CD14-positive monocyte (primary cell): ENCODE data around the gene CDCA8. TPM values are rescaled to one million over a fixed set of nuclear protein-coding genes. Genes with fewer than 3 reads are reported as not detected.

Experiments used
- DNase-seq, 3 donors: peaks; one replicate each; pipeline ENCODE4 v3.0.0-alpha.2; 2011 to 2022
- H2AFZ ChIP-seq: 2 replicates; pipeline ENCODE4 v1.6.0; 2012; ENCODE audit warnings: mild to moderate bottlenecking, low read depth, low read length, inconsistent platforms; ENCODE audit not compliant: insufficient read depth, poor library complexity, severe bottlenecking
- H3K27ac ChIP-seq, 2 donors: 1 replicate in 1 of 2; 2 replicates in 1 of 2; pipeline ENCODE4 v1.5.1; 2012 to 2013; ENCODE audit warnings: low read length in 2 of 2, control low read depth in 1 of 2, inconsistent platforms in 1 of 2, low read depth in 1 of 2, mild to moderate bottlenecking in 1 of 2
- H3K27me3 ChIP-seq, 2 donors: one replicate each; pipeline versions ENCODE4 v1.6.0 to v1.6.1; 2011 to 2013; ENCODE audit warnings: low read length in 2 of 2; ENCODE audit not compliant: control insufficient read depth in 2 of 2, insufficient read depth in 2 of 2
- H3K36me3 ChIP-seq, 2 donors: replicated peaks in 1 of 2; 1 replicate in 1 of 2; 2 replicates in 1 of 2; pipeline versions ENCODE4 v1.5.1 to v1.6.1; 2012 to 2013; ENCODE audit warnings: low read length in 2 of 2, control low read depth in 1 of 2, inconsistent platforms in 1 of 2, mild to moderate bottlenecking in 1 of 2; ENCODE audit not compliant: insufficient read depth in 2 of 2, control insufficient read depth in 1 of 2
- H3K4me1 ChIP-seq, 2 donors: 1 replicate in 1 of 2; 2 replicates in 1 of 2; pipeline versions ENCODE4 v1.5.1 to v1.6.1; 2012 to 2013; ENCODE audit warnings: low read length in 2 of 2, control low read depth in 1 of 2, inconsistent platforms in 1 of 2, mild to moderate bottlenecking in 1 of 2, moderate library complexity in 1 of 2; ENCODE audit not compliant: insufficient read depth in 2 of 2, control insufficient read depth in 1 of 2
- H3K4me2 ChIP-seq: replicated peaks from 2 replicates; pipeline ENCODE3; 2012; ENCODE audit warnings: low read length, moderate library complexity, mild to moderate bottlenecking; ENCODE audit not compliant: poor library complexity, severe bottlenecking; ENCODE audit errors: extremely low read depth
- H3K4me3 ChIP-seq, 3 experiments: fragments of 200-600 bp in 1 of 3; sonication (generic) in 1 of 3; replicated peaks in 1 of 3; 1 replicate in 2 of 3; 2 replicates in 1 of 3; pipeline ENCODE4 v1.5.1; 2011 to 2013; ENCODE audit warnings: low read length in 3 of 3, mild to moderate bottlenecking in 3 of 3, control low read depth in 2 of 3, low read depth in 2 of 3, inconsistent platforms in 1 of 3, moderate library complexity in 1 of 3
- H3K79me2 ChIP-seq: 2 replicates; pipeline ENCODE4 v1.6.0; 2012; ENCODE audit warnings: mild to moderate bottlenecking, control low read depth, inconsistent platforms, low read length, moderate library complexity; ENCODE audit not compliant: insufficient read depth
- H3K9ac ChIP-seq: 2 replicates; pipeline ENCODE4 v1.6.0; 2017; ENCODE audit warnings: low read length, mild to moderate bottlenecking; ENCODE audit not compliant: insufficient read depth, poor library complexity, severe bottlenecking
- H3K9me3 ChIP-seq, 2 donors: replicated peaks in 1 of 2; 1 replicate in 1 of 2; 2 replicates in 1 of 2; pipeline versions ENCODE4 v1.5.1 to v1.6.1; 2012 to 2013; ENCODE audit warnings: low read length in 2 of 2, control low read depth in 1 of 2; ENCODE audit not compliant: control insufficient read depth in 1 of 2, insufficient read depth in 1 of 2
- H4K20me1 ChIP-seq: 2 replicates; pipeline ENCODE4 v1.6.0; 2012; ENCODE audit warnings: mild to moderate bottlenecking, low read length, control low read depth, moderate library complexity; ENCODE audit not compliant: insufficient read depth
- H3K27ac Mint-ChIP-seq, 7 donors: one replicate each; pipeline ENCODE4 v1.8.0; 2020; ENCODE audit warnings: mild to moderate bottlenecking in 7 of 7, mixed read lengths in 7 of 7, moderate library complexity in 6 of 7, inconsistent platforms in 2 of 7
- H3K27me3 Mint-ChIP-seq, 3 donors: one replicate each; pipeline ENCODE4 v1.8.0; 2021 to 2022; ENCODE audit warnings: low read depth in 3 of 3, mild to moderate bottlenecking in 3 of 3, mixed read lengths in 3 of 3, moderate library complexity in 3 of 3, inconsistent platforms in 1 of 3
- H3K36me3 Mint-ChIP-seq, 2 donors: one replicate each; pipeline ENCODE4 v1.8.0; 2020; ENCODE audit warnings: mixed read lengths in 2 of 2, inconsistent platforms in 1 of 2, mild to moderate bottlenecking in 1 of 2
- H3K4me1 Mint-ChIP-seq: one replicate; pipeline ENCODE4 v1.8.0; 2020; ENCODE audit warnings: mild to moderate bottlenecking, mixed read lengths
- H3K4me3 Mint-ChIP-seq, 2 donors: one replicate each; pipeline ENCODE4 v1.8.0; 2020; ENCODE audit warnings: mild to moderate bottlenecking in 2 of 2, mixed read lengths in 2 of 2, moderate library complexity in 1 of 2
- H3K9me3 Mint-ChIP-seq, 7 donors: one replicate each; pipeline ENCODE4 v1.8.0; 2020 to 2022; ENCODE audit warnings: mixed read lengths in 7 of 7, mild to moderate bottlenecking in 6 of 7, moderate library complexity in 6 of 7, inconsistent platforms in 2 of 7
- WGBS: methylation state at CpG from one replicate; pipeline ENCODE4 v1.1.5; 2013; ENCODE audit warnings: missing lambda C conversion rate; ENCODE audit not compliant: insufficient coverage; 5-methylcytosine and 5-hydroxymethylcytosine counted together
- intact Hi-C, 2 donors: fragments of 100-400 bp; cut with micrococcal nuclease; formaldehyde crosslinking; loops; one replicate each; pipeline versions ENCODE4 v1.15.0 to v1.15.1; 2023
- polyA plus RNA-seq, 3 donors: library from polyadenylated mRNA; depleted of rRNA in 1 of 3; unstranded in 2 of 3; stranded (reverse) in 1 of 3; fragments of 300-500 nt in 2 of 3; fragments of >200 nt in 1 of 3; fragmentation: Illumina TruSeq in 2 of 3; gene quantifications; 1 replicate in 2 of 3; 2 replicates in 1 of 3; pipeline ENCODE4 v1.2.3, GENCODE V29; 2012 to 2021
- TF ChIP-seq, protein P1 (sequence below): fragments of 200-600 bp; IDR thresholded peaks from one replicate; pipeline ENCODE4 v1.8.0; 2022; ENCODE audit warnings: antibody characterized with exemption, mild to moderate bottlenecking

CDCA8 gene
- polyA plus RNA-seq, 3 donors: 0.09 to 0.67 (median 0.60) TPM

DNA sequence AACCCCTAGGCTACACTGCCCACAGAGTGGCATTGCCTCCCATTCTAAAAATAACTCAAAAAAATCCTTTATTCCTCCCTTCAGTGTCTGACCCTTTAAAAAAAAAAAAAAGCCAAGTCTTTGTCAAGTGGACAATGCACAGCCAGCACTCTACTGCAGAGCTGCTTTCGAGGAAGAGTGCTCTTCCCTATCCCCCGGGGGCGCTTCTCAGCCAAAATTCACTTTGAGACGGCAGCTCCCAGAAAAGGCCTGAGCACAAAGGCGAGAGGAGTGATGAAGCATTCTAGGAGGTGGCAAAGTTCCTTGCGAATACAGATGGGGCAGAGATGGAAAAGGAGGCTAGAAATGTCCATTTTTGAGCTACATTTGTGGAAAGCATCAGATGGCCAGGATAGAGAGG, 49.3 kb downstream of the CDCA8 start:
- Mint-ChIP-seq H3K9me3 (peaks cover 0 to 8% (median 2%) of the 10 kb centered on the region in 7 donors), H3K27me3 (peaks cover 13 to 46% (median 31%) of the 10 kb centered on the region in 3 donors), H3K36me3 (no peaks in the 10 kb centered on the region), H3K4me1 (no peaks in the 10 kb centered on the region), H3K4me3 (no peak overlapping the region), H3K27ac (no peak overlapping the region)
- DNase-seq: no peak
- 54% methylated on average over 6 of the region's 6 CpGs for WGBS
- no peak overlapping the region for H3K9ac ChIP-seq
- peaks cover 5 to 16% of the 10 kb centered on the region in 2 donors for H3K27me3 ChIP-seq
- H4K20me1 ChIP-seq: no peaks in the 10 kb centered on the region
- no peak overlapping the region for H3K27ac ChIP-seq
- intact Hi-C loops: no loop called here
- peaks cover 0 to 3% of the 10 kb centered on the region in 2 donors for H3K9me3 ChIP-seq
- TF ChIP-seq, protein P1, sequence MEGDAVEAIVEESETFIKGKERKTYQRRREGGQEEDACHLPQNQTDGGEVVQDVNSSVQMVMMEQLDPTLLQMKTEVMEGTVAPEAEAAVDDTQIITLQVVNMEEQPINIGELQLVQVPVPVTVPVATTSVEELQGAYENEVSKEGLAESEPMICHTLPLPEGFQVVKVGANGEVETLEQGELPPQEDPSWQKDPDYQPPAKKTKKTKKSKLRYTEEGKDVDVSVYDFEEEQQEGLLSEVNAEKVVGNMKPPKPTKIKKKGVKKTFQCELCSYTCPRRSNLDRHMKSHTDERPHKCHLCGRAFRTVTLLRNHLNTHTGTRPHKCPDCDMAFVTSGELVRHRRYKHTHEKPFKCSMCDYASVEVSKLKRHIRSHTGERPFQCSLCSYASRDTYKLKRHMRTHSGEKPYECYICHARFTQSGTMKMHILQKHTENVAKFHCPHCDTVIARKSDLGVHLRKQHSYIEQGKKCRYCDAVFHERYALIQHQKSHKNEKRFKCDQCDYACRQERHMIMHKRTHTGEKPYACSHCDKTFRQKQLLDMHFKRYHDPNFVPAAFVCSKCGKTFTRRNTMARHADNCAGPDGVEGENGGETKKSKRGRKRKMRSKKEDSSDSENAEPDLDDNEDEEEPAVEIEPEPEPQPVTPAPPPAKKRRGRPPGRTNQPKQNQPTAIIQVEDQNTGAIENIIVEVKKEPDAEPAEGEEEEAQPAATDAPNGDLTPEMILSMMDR: no peak
- H3K4me1 ChIP-seq: no peaks in the 10 kb centered on the region
- H3K4me3 ChIP-seq: no peak overlapping the region
- H3K79me2 ChIP-seq: no peaks in the 10 kb centered on the region
- H3K4me2 ChIP-seq: no peak overlapping the region
- H3K36me3 ChIP-seq: no peaks in the 10 kb centered on the region
- H2AFZ ChIP-seq: no peak overlapping the region

- no peaks in the 10 kb centered on the region for H3K4me1 Mint-ChIP-seq
- peaks cover 0 to 3% of the 10 kb centered on the region in 2 donors for H3K9me3 ChIP-seq
- H3K27ac ChIP-seq: no peak overlapping the region
- no peaks in the 10 kb centered on the region for H3K36me3 Mint-ChIP-seq
- no peak overlapping the region for H3K27ac Mint-ChIP-seq
- no peak overlapping the region for H3K9ac ChIP-seq
- intact Hi-C loops: no loop called here
- H3K27me3 ChIP-seq: peaks cover 9 to 30% of the 10 kb centered on the region in 2 donors
- no peak for DNase-seq
- no peak overlapping the region for H3K4me3 ChIP-seq
- TF ChIP-seq, protein P1: no peak
- no peak overlapping the region for H3K4me3 Mint-ChIP-seq
- peaks cover 35 to 58% (median 38%) of the 10 kb centered on the region in 3 donors for H3K27me3 Mint-ChIP-seq
- no peaks in the 10 kb centered on the region for H3K36me3 ChIP-seq
- no peak overlapping the region for H3K4me2 ChIP-seq
- H4K20me1 ChIP-seq: no peaks in the 10 kb centered on the region
- WGBS: no CpG with 5 or more reads among the region's 3 CpGs
- no peaks in the 10 kb centered on the region for H3K79me2 ChIP-seq
- H3K4me1 ChIP-seq: no peaks in the 10 kb centered on the region
- no peak overlapping the region for H2AFZ ChIP-seq
- peaks cover 0 to 14% (median 8%) of the 10 kb centered on the region in 7 donors for H3K9me3 Mint-ChIP-seq
Observed at GRCh38 chr1:37746806-37747205, 54.5 kb downstream of the CDCA8 start.
